IPS-18a (cell line): ENCODE measurements around the gene ZSWIM8.

Experiments
- H3K27ac ChIP-seq: one replicate; pipeline ENCODE4 v1.5.1; 2013; ENCODE audit warnings: low read length
- H3K27me3 ChIP-seq: one replicate; pipeline ENCODE4 v1.6.1; 2013; ENCODE audit warnings: mild to moderate bottlenecking, low read length; ENCODE audit not compliant: control insufficient read depth, insufficient read depth
- H3K36me3 ChIP-seq: one replicate; pipeline ENCODE4 v1.6.1; 2013; ENCODE audit warnings: low read depth, low read length; ENCODE audit not compliant: control insufficient read depth
- H3K4me1 ChIP-seq: one replicate; pipeline ENCODE4 v1.6.1; 2013; ENCODE audit warnings: low read depth, low read length; ENCODE audit not compliant: control insufficient read depth
- H3K4me3 ChIP-seq: one replicate; pipeline ENCODE4 v1.5.1; 2013; ENCODE audit warnings: low read length
- H3K9ac ChIP-seq: one replicate; pipeline ENCODE4 v1.6.1; 2013; ENCODE audit warnings: mild to moderate bottlenecking, low read length, moderate library complexity
- H3K9me3 ChIP-seq: one replicate; pipeline ENCODE4 v1.6.1; 2013; ENCODE audit warnings: low read depth, low read length; ENCODE audit not compliant: control insufficient read depth

Gene ZSWIM8

GRCh38 chr10:73761781-73762180 is 23.6 kb upstream of the ZSWIM8 start:
- Histone ChIP-seq H3K27ac (no peak overlapping the region), H3K9me3 (no peaks in the 10 kb centered on the region), H3K9ac (no peak overlapping the region), H3K27me3 (no peaks in the 10 kb centered on the region), H3K4me1 (no peaks in the 10 kb centered on the region), H3K4me3 (no peak overlapping the region), H3K36me3 (peaks cover 66% of the 10 kb centered on the region)

DNA sequence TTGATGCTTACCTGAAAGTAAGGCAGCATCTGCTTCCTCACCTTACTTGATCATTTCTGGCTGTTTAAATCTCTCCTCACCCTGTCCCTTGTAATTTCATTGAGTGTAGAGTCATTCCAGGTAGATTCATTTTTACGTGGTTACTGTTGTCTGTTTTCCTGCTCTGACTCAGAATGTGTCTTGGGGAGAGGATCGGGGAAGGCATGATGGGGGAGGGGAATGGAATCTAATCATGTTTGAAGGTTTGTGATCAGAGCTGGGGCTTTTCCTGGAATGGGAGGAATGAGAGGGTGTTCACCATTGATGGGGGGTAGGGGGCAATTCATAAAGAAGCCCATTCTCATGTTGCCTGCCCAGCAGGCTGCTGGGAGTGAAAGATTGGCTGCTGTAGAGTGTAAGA is 22.5 kb upstream of the ZSWIM8 start:
- Histone ChIP-seq H3K36me3 (peaks cover 68% of the 10 kb centered on the region), H3K4me3 (no peak overlapping the region)

DNA sequence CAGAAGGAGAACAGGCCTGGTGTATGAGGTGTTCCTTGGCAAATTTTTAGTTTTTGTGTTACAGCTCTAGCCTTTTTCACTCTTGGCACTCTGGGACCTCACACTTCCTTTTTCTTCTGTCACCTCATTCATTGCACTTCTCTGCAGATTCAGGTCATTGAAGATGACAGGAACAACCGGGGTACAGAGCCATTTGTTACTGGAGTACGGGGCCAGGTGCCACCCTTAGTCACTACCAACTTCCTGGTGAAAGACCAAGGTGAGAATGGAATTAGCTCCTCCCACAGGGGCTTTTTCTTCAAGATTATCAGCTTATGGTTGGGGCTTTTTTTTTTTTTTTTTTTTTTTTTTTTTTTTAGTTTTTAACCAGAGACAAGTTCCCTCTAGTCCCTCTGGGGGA is 22.1 kb upstream of the ZSWIM8 start:
- H3K4me1 ChIP-seq: no peaks in the 10 kb centered on the region
- peaks cover 68% of the 10 kb centered on the region for H3K36me3 ChIP-seq
- H3K27ac ChIP-seq: no peak overlapping the region
- no peak overlapping the region for H3K9ac ChIP-seq
- H3K9me3 ChIP-seq: no peaks in the 10 kb centered on the region
- no peak overlapping the region for H3K4me3 ChIP-seq
- no peaks in the 10 kb centered on the region for H3K27me3 ChIP-seq

More for the DNA sequence above, 22.5 kb upstream of the ZSWIM8 start:
- Histone ChIP-seq H3K27ac (no peak overlapping the region), H3K9ac (no peak overlapping the region), H3K4me1 (no peaks in the 10 kb centered on the region), H3K9me3 (no peaks in the 10 kb centered on the region), H3K27me3 (no peaks in the 10 kb centered on the region)

DNA sequence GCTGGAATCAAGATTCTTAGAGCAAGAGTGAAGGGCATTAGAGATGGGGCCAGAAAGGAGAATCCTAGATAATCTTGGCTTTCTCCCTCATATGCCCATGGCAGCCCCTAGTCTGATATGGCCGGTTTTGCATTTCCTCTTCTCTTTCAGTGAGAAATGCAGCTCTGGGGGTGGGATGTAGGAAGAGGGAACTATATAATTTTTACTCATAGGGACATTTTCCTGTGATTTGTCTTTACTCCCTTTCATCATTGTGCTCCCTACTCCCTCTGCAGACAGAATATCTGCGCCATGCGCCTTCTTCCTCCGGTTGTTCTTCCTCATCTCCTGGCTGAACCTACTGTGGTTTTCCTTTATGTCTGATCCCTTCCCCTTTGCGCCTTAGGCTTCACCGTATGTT is 20.3 kb upstream of the ZSWIM8 start:
- Histone ChIP-seq H3K27ac (no peak overlapping the region), H3K27me3 (no peaks in the 10 kb centered on the region), H3K4me3 (no peak overlapping the region), H3K4me1 (no peaks in the 10 kb centered on the region), H3K36me3 (peaks cover 75% of the 10 kb centered on the region), H3K9ac (no peak overlapping the region), H3K9me3 (no peaks in the 10 kb centered on the region)

- H3K9me3 ChIP-seq: no peaks in the 10 kb centered on the region
- H3K27ac ChIP-seq: no peak overlapping the region
- H3K4me3 ChIP-seq: no peak overlapping the region
- H3K36me3 ChIP-seq: peaks cover 52% of the 10 kb centered on the region
- no peak overlapping the region for H3K9ac ChIP-seq
- peaks cover 8% of the 10 kb centered on the region for H3K4me1 ChIP-seq
- H3K27me3 ChIP-seq: no peaks in the 10 kb centered on the region
These were observed 16.5 kb upstream of the ZSWIM8 start for GRCh38 chr10:73768881-73769280.

- Histone ChIP-seq H3K9me3 (no peaks in the 10 kb centered on the region), H3K27me3 (no peaks in the 10 kb centered on the region), H3K9ac (no peak overlapping the region), H3K36me3 (peaks cover 51% of the 10 kb centered on the region), H3K27ac (no peak overlapping the region), H3K4me3 (no peak overlapping the region), H3K4me1 (peaks cover 10% of the 10 kb centered on the region)
These were observed 16.0 kb upstream of the ZSWIM8 start for GRCh38 chr10:73769396-73769795.

DNA sequence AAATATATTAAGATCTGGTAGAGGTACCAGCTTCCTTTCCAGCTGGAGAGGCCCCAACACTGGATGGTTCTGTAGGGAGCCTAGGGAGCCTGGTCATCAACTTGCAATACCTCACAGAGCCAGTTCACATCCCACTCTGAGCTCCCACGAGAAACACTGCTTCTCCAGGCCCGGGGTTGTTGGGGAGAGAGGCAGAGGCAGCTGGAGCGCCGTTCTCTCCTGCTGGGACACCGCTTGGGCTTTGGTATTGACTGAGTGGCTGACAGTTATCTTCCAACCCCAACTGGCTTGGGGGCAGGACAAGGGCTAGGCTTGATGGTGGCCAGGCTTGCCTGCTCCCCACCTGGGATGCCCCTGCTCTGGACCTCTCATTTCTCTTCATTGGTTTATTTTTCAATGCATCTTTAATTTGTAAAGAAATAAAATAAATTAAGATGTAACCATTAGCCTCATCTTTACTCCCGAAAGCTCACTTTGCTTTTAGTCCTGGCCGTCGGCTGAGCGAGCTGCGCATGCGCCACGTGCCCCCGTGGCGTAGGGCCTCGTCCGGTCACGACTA is 13.6 kb upstream of the ZSWIM8 start:
- no peaks in the 10 kb centered on the region for H3K9me3 ChIP-seq
- peaks cover 34% of the 10 kb centered on the region for H3K36me3 ChIP-seq
- H3K9ac ChIP-seq: peak overlapping the region; percentile 67
- no peak overlapping the region for H3K27ac ChIP-seq
- H3K4me3 ChIP-seq: peak overlapping the region; percentile 87
- H3K27me3 ChIP-seq: no peaks in the 10 kb centered on the region
- H3K4me1 ChIP-seq: peaks cover 10% of the 10 kb centered on the region

DNA sequence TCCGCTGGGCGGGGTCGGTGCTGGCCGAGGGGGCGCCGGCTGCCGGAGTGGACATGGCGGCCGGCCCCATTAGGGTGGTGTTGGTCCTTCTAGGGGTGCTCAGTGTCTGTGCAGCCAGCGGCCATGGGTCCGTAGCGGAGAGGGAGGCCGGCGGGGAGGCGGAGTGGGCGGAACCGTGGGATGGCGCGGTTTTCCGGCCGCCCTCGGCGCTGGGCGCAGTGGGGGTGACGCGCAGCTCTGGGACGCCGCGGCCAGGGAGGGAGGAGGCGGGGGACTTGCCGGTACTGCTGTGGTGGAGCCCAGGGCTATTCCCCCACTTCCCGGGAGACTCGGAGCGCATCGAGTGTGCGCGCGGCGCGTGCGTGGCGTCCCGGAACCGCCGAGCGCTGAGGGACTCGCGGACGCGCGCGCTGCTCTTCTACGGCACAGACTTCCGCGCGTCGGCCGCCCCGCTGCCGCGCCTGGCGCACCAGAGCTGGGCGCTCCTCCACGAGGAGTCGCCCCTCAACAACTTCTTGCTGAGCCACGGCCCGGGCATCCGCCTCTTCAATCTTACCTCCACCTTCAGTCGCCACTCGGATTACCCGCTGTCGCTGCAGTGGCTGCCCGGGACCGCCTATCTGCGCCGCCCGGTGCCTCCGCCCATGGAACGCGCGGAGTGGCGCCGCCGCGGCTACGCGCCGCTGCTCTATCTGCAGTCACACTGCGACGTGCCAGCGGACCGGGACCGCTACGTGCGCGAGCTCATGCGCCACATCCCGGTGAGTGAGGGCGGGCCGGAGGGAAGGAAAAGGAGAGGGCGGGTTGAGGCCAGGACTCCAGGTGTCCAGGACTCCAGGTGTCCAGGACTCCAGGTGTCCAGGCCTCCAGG is 12.9 kb upstream of the ZSWIM8 start:
- peaks cover 32% of the 10 kb centered on the region for H3K36me3 ChIP-seq
- no peak overlapping the region for H3K27ac ChIP-seq
- H3K4me1 ChIP-seq: peaks cover 10% of the 10 kb centered on the region
- H3K9me3 ChIP-seq: no peaks in the 10 kb centered on the region
- H3K4me3 ChIP-seq: peak overlapping the region; percentile 87
- H3K9ac ChIP-seq: peak overlapping the region; percentile 67
- H3K27me3 ChIP-seq: no peaks in the 10 kb centered on the region

- Histone ChIP-seq H3K4me1 (peaks cover 10% of the 10 kb centered on the region), H3K36me3 (peaks cover 32% of the 10 kb centered on the region), H3K27ac (no peak overlapping the region)
These were observed 12.1 kb upstream of the ZSWIM8 start for GRCh38 chr10:73773152-73773879.

DNA sequence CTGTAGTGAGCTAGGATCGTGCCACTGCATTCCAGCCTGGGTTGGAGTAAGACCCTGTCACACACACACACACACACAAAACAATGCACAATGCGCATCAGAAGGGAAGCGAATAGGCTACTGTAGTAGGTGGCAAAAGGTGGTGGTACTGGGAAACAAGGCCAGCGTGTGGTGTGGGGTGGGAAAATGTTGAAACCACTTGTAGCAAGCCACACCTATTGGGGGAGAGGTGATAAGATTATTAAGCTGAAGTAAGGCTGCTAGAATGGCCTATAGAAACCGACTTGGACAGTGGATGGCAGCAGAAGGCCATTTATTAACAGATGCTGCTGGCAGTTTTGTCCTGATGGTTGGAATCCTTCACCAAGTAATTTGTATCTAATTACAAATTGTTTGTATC is 10.8 kb upstream of the ZSWIM8 start:
- Histone ChIP-seq H3K27me3 (no peaks in the 10 kb centered on the region), H3K9ac (no peak overlapping the region), H3K9me3 (no peaks in the 10 kb centered on the region), H3K27ac (no peak overlapping the region), H3K4me3 (no peak overlapping the region), H3K4me1 (peaks cover 10% of the 10 kb centered on the region), H3K36me3 (peaks cover 27% of the 10 kb centered on the region)

More at GRCh38 chr10:73773152-73773879, 12.1 kb upstream of the ZSWIM8 start:
- Histone ChIP-seq H3K4me3 (peak overlapping the region; percentile 87), H3K27me3 (no peaks in the 10 kb centered on the region), H3K9me3 (no peaks in the 10 kb centered on the region), H3K9ac (peak overlapping the region; percentile 67)

DNA sequence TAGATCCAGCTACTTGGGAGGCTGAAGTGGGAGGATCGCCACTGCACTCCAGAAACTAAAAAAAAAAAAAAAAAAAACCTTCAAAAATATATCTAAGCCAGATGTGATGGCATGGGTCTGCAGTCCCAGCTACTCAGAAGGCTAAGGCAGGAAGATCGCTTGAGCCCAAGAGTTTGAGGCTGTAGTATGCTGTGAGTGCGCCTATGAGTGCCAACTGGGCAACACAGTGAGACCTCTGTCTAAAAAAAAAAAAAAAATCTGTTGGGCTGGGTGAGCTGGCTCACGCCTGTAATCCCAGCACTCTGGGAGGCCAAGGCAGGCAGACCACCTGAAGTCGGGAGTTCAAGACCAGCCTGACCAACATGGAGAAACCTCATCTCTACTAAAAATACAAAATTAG is 6.4 kb upstream of the ZSWIM8 start:
- Histone ChIP-seq H3K9me3 (no peaks in the 10 kb centered on the region), H3K27ac (no peak overlapping the region), H3K4me1 (peaks cover 6% of the 10 kb centered on the region), H3K27me3 (no peaks in the 10 kb centered on the region), H3K36me3 (peaks cover 10% of the 10 kb centered on the region), H3K4me3 (no peak overlapping the region), H3K9ac (no peak overlapping the region)
